A673 (cell line): Measurements from ENCODE around the gene ECE1.

ENCODE experiments used
- EZH2 ChIP-seq: fragments of 200-600 bp; sonication (generic); IDR thresholded peaks from 2 replicates; pipeline ENCODE4 v1.6.1; 2017; ENCODE audit warnings: borderline replicate concordance, low read depth, mild to moderate bottlenecking, mixed read lengths, antibody characterized with exemption, low read length; ENCODE audit not compliant: poor library complexity, severe bottlenecking
- TF ChIP-seq, protein P1 (sequence below): fragments of 300-800, 200-600 bp; sonication (generic); conservative IDR thresholded peaks from 2 replicates; pipeline ENCODE4 v1.5.1; 2017; ENCODE audit warnings: low read depth, mild to moderate bottlenecking, antibody characterized with exemption, low read length, moderate library complexity, mixed read lengths

DNA sequence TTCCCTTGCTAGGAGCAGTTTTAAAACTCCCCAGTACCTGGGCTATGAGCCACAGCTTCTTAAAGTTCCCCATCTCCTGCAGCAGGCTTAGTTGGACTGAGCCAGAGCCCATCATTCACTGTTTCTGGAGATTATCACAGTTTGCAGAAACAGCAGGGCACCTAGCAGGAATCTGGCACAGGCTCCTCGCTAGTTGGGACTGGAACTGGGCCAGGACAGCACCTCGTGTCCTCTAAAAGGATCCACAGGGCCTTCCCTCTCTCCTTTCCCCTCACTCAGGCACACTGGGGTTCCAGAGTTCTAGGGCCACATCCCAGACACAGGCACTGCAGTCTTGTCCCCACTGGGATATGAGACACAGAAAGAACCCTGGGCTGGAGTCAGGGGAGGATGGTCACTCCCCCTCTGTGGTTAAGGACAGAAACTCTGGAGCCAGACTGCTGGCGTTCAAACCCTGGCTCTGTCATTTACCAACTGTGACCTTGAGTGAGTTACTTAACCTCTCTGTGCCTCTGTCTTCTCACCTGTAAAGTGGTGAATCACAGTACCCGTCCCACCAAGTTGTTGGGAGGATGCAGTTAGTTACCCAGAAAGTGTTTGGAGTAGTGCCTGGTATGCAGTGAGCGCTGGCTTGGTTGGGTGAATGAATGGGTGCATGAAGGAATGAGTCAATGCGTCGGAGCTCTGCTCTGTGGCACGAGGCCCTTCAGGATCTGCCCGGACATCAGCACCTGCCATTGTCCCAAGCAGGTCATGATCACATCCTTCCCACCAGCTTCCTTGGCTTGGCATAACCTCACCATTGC, 18.8 kb upstream of the ECE1 start:
- no peak for TF ChIP-seq EZH2
- TF ChIP-seq, protein P1, sequence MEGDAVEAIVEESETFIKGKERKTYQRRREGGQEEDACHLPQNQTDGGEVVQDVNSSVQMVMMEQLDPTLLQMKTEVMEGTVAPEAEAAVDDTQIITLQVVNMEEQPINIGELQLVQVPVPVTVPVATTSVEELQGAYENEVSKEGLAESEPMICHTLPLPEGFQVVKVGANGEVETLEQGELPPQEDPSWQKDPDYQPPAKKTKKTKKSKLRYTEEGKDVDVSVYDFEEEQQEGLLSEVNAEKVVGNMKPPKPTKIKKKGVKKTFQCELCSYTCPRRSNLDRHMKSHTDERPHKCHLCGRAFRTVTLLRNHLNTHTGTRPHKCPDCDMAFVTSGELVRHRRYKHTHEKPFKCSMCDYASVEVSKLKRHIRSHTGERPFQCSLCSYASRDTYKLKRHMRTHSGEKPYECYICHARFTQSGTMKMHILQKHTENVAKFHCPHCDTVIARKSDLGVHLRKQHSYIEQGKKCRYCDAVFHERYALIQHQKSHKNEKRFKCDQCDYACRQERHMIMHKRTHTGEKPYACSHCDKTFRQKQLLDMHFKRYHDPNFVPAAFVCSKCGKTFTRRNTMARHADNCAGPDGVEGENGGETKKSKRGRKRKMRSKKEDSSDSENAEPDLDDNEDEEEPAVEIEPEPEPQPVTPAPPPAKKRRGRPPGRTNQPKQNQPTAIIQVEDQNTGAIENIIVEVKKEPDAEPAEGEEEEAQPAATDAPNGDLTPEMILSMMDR: no peak
